ENCODE data around the gene ITPRID1. TPM values are rescaled to one million over a fixed set of nuclear protein-coding genes. Genes with fewer than 3 reads are reported as not detected.

The ITPRID1 gene
- total and polyA plus RNA-seq, 2 of the 13 experiments (the other 11 are each of a cell fraction or from before 2014, with no cell fraction given) = not detected

GRCh38 chr7:31648880-31649279, 135.0 kb downstream of the ITPRID1 start:
- no peak for TF ChIP-seq ZBTB21 (CRISPR knock-in tag; IDR thresholded peaks at IDR 0.05)
- no peak for TF ChIP-seq ZNF225 (CRISPR knock-in tag; IDR thresholded peaks at IDR 0.05)
- TF ChIP-seq ZNF75D (CRISPR knock-in tag; IDR thresholded peaks at IDR 0.05; ENCODE audit: borderline replicate concordance) = no peak
- TF ChIP-seq PPARG (CRISPR knock-in tag; conservative IDR thresholded peaks at IDR 0.05) = no peak
- no peak for TF ChIP-seq ATM (IDR thresholded peaks at IDR 0.05; ENCODE audit: borderline replicate concordance)
- no peak for TF ChIP-seq ZNF746 (CRISPR knock-in tag; IDR thresholded peaks at IDR 0.05)
- TF ChIP-seq SNAI1 (CRISPR knock-in tag; IDR thresholded peaks at IDR 0.05; ENCODE audit: borderline replicate concordance) = no peak
- no peak for TF ChIP-seq PBX2 (CRISPR knock-in tag; IDR thresholded peaks at IDR 0.05)
- TF ChIP-seq SKIL (CRISPR knock-in tag; IDR thresholded peaks at IDR 0.05; ENCODE audit: borderline replicate concordance) = no peak
- TF ChIP-seq MNT (IDR thresholded peaks at IDR 0.05) = no peak
- TF ChIP-seq ZNF264 (CRISPR knock-in tag; IDR thresholded peaks at IDR 0.05) = no peak
- TF ChIP-seq GABPB1 (CRISPR knock-in tag; IDR thresholded peaks at IDR 0.05) = no peak
- TF ChIP-seq ZNF83 (CRISPR knock-in tag; IDR thresholded peaks at IDR 0.05; ENCODE audit: borderline replicate concordance) = no peak
- intact Hi-C loops (cut with micrococcal nuclease; ENCODE audit: unreplicated experiment) = loop anchor here (1.0 kb wide), 1 partner anchor 87 kb away; no protein-coding TSS in a partner anchor
- ChIA-PET CTCF (ENCODE audit: low intra/inter-chr PET ratio, low total read pairs) (interaction anchor here (1.2 kb wide), 1 partner anchor 88 kb away, joined by 5 read pairs; no protein-coding TSS in a partner anchor), POLR2A (no interaction called here)
- H3K4me1 ChIP-seq (ENCODE audit: insufficient read depth, low read length) = no peaks in the 10 kb centered on the region
- H3K79me2 ChIP-seq (ENCODE audit: insufficient read depth, low read length) = no peaks in the 10 kb centered on the region
- no peaks in the 10 kb centered on the region for H3K9me3 ChIP-seq (ENCODE audit: low read length)
- no peak overlapping the region for H3K9ac ChIP-seq (ENCODE audit: insufficient read depth, low read depth, low read length)
- H3K27me3 ChIP-seq (ENCODE audit: control insufficient read depth in 1 of 2, insufficient read depth in 2 of 2, low read length in 2 of 2) = no peaks in the 10 kb centered on the region
- DNase-seq (ENCODE audit: low spot score) (no peak), FAIRE-seq (no peak), ATAC-seq (no peak)
- 35% methylated on average over 4 of the region's 4 CpGs for WGBS (ENCODE audit: low lambda C conversion rate)
- H4K20me1 ChIP-seq (ENCODE audit: insufficient read depth, low read length) = no peaks in the 10 kb centered on the region
- no TSS peak for BruUV-seq (replicated peaks)
- no peak overlapping the region for H3K27ac ChIP-seq (ENCODE audit: extremely low read length, insufficient read depth, low read length)
- no peak overlapping the region for H3K4me2 ChIP-seq (ENCODE audit: low read depth, low read length)
- H3K36me3 ChIP-seq (replicated peaks in 1 of 2; ENCODE audit: control insufficient read depth in 1 of 2, insufficient read depth in 2 of 2, low read length in 2 of 2) = no peaks in the 10 kb centered on the region
- in situ Hi-C loops (cut with HindIII; ENCODE audit: extremely low pct_ligation_motif_present, low pct_unique_long_range_greater_than_20kb) = loop anchor here (25.0 kb wide), 1 partner anchor 462 kb away; no protein-coding TSS in a partner anchor
- H2AFZ ChIP-seq (ENCODE audit: low read length) = no peak overlapping the region
- H3K4me3 ChIP-seq (replicated peaks in 1 of 3; ENCODE audit: insufficient read depth in 1 of 3, low read depth in 2 of 3, low read length in 3 of 3) = no peak overlapping the region

All from HepG2 (cell line).